ENCODE results near the gene CTNNA2. TPM values are rescaled to one million over a fixed set of nuclear protein-coding genes. Genes with fewer than 3 reads are reported as not detected.

CTNNA2 gene
- total and polyA plus RNA-seq, 8 donors = 0.28 to 5.7 (median 0.44) TPM; not detected in 4

DNA sequence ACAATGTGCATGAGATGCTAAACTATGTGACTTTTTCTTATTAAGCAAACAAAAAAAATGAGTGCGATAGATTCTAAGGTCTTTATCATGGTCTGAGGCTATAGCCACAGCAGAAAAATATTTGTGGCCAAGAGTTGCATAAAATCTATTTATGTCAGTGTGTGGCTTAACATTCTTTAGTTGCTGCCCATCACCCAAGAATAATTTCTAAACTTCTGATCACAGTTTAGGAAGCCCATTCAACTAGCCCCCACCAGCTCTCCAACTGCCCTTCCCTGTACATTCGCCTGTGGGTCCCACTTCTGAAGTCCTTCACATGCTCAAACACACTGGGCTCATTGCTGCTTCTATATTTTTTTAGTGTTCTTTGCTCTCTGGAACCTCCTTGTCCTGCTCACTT is 107.1 kb downstream of the CTNNA2 start:
- no peak overlapping the region for H3K27ac ChIP-seq
- no peaks in the 10 kb centered on the region for H3K4me1 ChIP-seq
- no peaks in the 10 kb centered on the region for H3K9me3 ChIP-seq
- no peak overlapping the region for H3K4me3 ChIP-seq
- intact Hi-C loops (cut with DNase I; ENCODE audit: low total_unique reads) = no loop called here
- TF ChIP-seq POLR2AphosphoS5 (IDR thresholded peaks at IDR 0.05) (no peak), POLR2A (IDR thresholded peaks at IDR 0.05) (no peak), EP300 (IDR thresholded peaks at IDR 0.05) (no peak), CTCF (IDR thresholded peaks at IDR 0.05) (no peak)
- 65 to 89% (median 87%) methylated on average over 2 of the region's 2 CpGs for WGBS, 5 donors
- H3K36me3 ChIP-seq = no peaks in the 10 kb centered on the region
- no peak for DNase-seq
- H3K27me3 ChIP-seq = no peaks in the 10 kb centered on the region

DNA sequence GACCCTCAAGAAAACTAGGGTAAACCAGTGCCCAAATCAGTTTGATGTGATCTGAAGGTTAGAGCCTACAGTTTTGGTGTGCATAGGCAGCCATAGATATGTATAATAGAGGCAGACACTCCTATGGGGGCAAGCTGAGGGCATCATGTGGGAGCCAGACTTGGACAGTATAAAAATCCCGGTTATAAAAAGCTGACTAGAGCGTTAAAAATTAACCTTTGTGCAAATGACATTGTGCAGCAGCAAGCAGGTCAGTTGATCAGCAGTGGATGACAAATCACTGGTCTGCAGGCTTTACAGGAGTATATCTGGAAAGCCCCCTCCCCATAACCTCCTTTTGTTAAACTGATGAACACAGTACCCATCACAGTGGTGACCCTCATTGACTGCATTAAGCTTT is 107.8 kb downstream of the CTNNA2 start:
- DNase-seq = no peak
- TF ChIP-seq EP300 (IDR thresholded peaks at IDR 0.05) (no peak), POLR2A (IDR thresholded peaks at IDR 0.05) (no peak), CTCF (IDR thresholded peaks at IDR 0.05) (no peak), POLR2AphosphoS5 (IDR thresholded peaks at IDR 0.05) (no peak)
- 29 to 74% (median 53%) methylated on average over 2 of the region's 2 CpGs for WGBS, 5 donors

DNA sequence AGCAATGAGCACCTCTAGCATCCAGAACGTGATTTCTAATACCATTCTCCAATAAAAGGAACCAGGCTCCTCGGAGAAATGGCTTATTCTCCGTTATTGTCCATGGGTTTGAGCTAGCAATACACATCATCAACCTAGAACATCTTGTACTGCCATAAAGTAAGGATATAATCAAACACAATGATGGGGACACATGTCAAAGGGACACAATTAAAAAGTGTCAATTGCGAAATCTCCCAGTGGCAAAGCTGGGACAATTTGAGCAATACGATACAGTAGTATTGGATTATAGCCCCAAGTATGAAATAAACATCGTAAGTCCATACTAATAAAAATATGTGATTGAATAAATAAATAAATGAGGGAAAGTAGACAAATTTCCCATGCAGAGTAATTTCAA is 108.4 kb downstream of the CTNNA2 start:
- TF ChIP-seq POLR2A (IDR thresholded peaks at IDR 0.05) = no peak
- TF ChIP-seq EP300 (IDR thresholded peaks at IDR 0.05) = no peak
- no peak for TF ChIP-seq POLR2AphosphoS5 (IDR thresholded peaks at IDR 0.05)
- no peak for TF ChIP-seq CTCF (IDR thresholded peaks at IDR 0.05)
- Histone ChIP-seq H3K36me3 (no peaks in the 10 kb centered on the region), H3K27me3 (no peaks in the 10 kb centered on the region), H3K4me3 (no peak overlapping the region), H3K27ac (no peak overlapping the region), H3K9me3 (no peaks in the 10 kb centered on the region), H3K4me1 (no peaks in the 10 kb centered on the region)
- WGBS, 5 donors = 83 to 93% (median 85%) methylated on average over 6 of the region's 6 CpGs
- intact Hi-C loops (cut with DNase I; ENCODE audit: low total_unique reads) = no loop called here
- no peak for DNase-seq

More for the DNA sequence above, 107.8 kb downstream of the CTNNA2 start:
- Histone ChIP-seq H3K4me3 (no peak overlapping the region), H3K4me1 (no peaks in the 10 kb centered on the region), H3K27me3 (no peaks in the 10 kb centered on the region), H3K9me3 (no peaks in the 10 kb centered on the region), H3K36me3 (no peaks in the 10 kb centered on the region), H3K27ac (no peak overlapping the region)
- intact Hi-C loops (cut with DNase I; ENCODE audit: low total_unique reads) = no loop called here

DNA sequence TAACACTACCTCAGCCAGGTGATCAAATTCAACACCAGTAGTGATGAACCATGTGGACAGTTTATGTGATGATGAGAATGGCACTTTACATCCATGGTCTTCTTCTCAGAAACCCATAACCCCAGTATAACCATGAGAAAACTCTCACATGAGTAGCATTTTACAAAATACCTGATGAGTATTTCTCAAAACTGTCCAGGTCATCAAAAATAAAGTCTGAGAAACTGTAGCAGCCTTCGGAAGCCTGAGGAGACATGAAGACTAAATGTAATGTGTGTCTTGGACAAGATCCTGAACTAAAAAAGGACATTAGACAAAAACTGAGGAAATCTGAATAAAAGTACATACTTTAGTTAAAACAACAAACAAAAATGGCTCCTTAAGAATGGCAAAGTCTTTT is 108.9 kb downstream of the CTNNA2 start:
- Histone ChIP-seq H3K36me3 (no peaks in the 10 kb centered on the region), H3K9me3 (no peaks in the 10 kb centered on the region), H3K27me3 (no peaks in the 10 kb centered on the region), H3K4me3 (no peak overlapping the region), H3K27ac (no peak overlapping the region), H3K4me1 (no peaks in the 10 kb centered on the region)
- WGBS, 5 donors = 84 to 97% (median 92%) methylated on average over 1 of the region's 1 CpG
- intact Hi-C loops (cut with DNase I; ENCODE audit: low total_unique reads) = no loop called here
- TF ChIP-seq EP300 (IDR thresholded peaks at IDR 0.05) (no peak), POLR2AphosphoS5 (IDR thresholded peaks at IDR 0.05) (no peak), POLR2A (IDR thresholded peaks at IDR 0.05) (no peak), CTCF (IDR thresholded peaks at IDR 0.05) (no peak)
- DNase-seq = no peak
